GM18517 (cell line): ENCODE measurements around the gene LAYN.

Experiments used
- ATAC-seq: cut with Tn5 transposase; IDR thresholded peaks from one replicate; pipeline ENCODE4 v1.9.1; 2021; ENCODE audit warnings: mild to moderate bottlenecking, moderate library complexity; ENCODE audit not compliant: unreplicated experiment

Gene LAYN

GRCh38 chr11:111561306-111561705 is 20.8 kb downstream of the LAYN start:
- no peak for ATAC-seq

GRCh38 chr11:111561791-111562325 is 21.3 kb downstream of the LAYN start:
- ATAC-seq = no peak

GRCh38 chr11:111562692-111563389 is 22.3 kb downstream of the LAYN start:
- no peak for ATAC-seq

DNA sequence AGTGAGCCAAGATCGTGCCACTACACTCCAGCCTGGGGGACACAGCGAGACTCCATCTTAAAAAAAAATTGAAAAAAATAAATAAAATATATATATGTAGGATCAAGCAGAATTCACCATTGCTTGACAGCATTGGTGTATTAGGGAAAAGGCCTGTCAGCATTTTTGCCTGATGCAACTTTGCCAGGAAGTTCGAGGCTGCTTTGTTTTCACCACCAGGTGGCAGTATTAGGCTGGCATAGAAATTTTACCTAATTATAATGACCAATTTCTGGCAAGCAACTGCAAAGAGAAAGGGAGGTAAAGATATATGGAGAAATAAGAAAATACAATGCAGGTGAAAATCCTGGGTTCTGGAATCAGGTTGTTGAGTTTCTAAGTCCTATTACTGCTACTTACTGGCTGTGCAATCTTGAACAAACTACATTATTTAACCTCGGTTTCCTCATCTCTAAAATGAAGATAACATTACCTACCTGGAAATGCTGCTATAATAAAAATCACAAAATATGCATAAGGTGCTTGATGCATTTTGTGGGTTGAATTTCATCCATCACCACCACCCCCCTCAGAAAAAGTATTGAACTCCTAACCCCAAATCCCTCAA is 24.7 kb downstream of the LAYN start:
- ATAC-seq = no peak

- no peak for ATAC-seq
Observed at GRCh38 chr11:111566324-111566723, 25.8 kb downstream of the LAYN start.

GRCh38 chr11:111569476-111569875 is 29.0 kb downstream of the LAYN start:
- no peak for ATAC-seq

GRCh38 chr11:111570796-111571195 is 30.3 kb downstream of the LAYN start:
- ATAC-seq = no peak

DNA sequence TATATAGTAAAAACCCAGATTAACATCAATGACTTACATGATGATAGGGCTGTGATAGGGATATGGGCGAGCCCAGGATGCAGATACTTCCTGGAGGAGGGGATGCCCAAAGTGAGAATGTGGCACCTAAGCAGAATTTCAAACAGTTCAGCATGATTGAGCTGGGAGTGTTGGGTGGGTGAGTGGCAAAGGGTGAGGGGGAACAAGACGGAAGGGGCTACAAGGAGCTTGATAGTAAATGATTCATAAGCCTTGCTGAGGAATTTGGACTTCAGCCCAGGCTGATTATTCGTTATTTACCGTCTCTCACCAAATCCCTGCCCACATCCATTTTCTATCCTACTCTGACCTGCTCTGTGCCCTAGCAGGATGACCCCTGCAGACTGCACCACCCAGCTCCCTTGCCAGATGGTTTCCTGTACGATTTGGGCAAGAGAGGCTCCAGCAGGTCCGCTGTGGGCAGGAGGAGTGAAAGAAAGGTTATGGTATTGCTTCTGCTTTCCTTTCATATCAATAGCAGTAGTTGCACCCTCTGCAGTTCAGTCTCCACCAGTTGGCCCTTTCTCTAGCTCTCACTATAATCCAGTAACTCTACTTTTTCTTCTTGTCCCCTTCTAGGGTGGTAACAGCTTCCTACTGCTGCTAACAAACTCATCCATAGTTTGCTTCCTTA is 31.4 kb downstream of the LAYN start:
- no peak for ATAC-seq

DNA sequence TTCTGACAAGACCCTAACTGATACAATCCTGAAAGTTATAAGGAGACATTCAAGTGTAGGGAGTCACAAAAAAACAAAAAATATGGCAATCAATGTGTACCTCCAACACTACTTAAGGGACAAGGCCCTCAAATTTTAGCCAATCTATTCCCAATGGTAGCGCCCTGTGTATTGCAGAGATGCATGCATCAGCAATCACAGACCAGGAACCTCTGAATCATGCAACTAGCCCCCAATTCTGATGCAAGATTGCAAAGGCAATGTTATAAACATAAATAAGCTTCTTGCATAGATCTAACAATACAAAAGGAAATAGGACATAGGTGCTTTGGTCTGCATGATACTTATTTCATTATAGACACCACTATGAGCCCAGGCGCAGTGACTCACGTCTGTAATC is 32.1 kb downstream of the LAYN start:
- no peak for ATAC-seq

DNA sequence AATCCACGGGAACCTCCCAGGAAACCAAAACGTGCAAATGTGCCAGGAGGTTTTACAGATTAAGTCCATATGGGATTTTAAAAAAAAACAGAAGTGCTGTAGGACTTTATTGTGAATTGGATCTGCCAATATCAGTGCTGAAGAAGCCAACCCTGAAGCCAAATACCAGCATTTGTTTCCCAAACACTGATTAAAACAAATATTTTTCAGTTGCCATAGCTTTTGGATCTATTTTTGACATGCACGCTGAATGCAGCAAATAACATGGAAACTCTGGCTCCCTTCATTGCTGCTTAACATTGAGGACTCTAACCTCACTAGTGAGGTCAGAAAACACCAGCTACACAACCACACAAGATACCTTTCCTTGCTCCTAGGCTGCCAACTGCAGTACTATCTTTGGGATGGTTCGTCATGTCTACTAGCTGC is 33.3 kb downstream of the LAYN start:
- ATAC-seq = no peak

GRCh38 chr11:111574373-111575225 is 34.1 kb downstream of the LAYN start:
- ATAC-seq = no peak

DNA sequence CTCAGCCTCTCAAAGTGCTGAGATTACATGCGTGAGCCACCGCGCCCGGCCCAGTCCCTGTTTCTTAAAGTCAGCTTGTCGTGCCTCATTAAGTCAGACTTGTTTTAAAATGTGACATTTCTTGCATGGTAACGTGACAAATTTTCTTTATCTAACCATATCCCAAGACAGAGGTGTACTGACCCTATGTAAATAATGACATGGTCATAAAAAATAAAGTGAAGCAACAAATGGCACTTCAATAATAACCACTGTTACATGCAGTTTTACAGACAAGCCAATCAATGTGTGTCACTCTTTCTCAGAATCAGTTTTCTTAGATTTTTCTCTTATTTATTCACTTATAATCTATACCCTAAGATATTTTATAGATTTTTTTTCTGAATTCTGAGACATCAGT is 35.2 kb downstream of the LAYN start:
- no peak for ATAC-seq

DNA sequence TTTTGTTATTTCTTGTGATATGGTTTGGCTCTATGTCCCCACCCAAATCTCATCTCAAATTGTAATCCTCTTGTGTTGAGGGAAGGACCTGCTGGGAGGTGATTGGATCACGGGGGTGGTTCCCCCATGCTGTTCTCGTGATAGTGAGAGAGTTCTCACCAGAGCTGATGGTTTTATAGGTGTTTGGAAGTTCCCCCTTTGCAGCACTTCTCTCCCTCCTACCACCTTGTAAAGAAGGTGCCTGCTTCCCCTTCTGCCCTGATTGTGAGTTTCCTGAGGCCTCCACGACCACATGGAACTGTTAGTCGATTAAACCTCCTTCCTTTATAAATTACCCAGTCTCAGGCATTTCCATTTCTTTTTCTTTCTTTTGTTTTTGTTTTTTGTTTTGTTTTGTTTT is 37.3 kb downstream of the LAYN start:
- no peak for ATAC-seq

- ATAC-seq = no peak
Observed at GRCh38 chr11:111581341-111581740, 40.8 kb downstream of the LAYN start.

GRCh38 chr11:111582163-111582562 is 41.6 kb downstream of the LAYN start:
- ATAC-seq = no peak

GRCh38 chr11:111582881-111583280 is 42.4 kb downstream of the LAYN start:
- ATAC-seq = no peak

DNA sequence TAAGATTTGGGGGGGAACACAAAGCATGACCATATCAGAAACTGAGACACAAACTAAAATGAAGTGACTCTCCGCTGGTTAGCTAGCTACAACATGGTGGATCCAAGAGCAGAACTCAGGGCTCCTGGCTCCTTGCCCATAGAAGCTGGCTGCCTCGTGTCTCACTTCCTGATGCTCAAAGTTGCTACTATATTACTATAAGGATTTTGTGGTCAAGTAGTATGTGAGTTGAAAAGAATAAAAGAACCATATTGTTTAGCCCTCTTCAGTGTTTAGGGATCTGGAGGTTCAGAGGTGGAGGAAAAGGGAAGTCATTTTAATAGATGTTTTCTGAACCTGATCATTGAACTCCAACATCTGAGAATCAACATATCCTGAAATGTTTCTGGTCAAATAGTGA is 44.9 kb downstream of the LAYN start:
- no peak for ATAC-seq

DNA sequence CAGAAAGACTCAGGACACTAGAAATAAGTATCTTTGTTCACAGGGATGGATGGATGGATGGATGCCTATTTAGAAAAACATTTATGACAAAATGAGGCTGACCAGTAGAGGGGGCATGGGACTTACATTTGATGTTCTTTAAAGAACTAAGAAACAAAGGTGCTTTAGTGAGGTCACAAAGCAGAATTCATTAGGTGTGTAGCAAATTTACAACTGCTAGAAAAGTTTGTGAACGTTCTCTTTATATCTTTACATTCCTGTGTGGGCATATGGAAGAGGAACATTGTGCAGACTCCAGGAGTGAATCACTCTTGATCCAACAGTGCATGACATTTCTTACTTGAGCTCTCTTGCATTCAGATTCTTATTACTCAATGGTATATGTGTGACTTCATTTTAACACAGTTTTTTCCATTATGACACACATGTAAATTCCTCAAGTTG is 45.9 kb downstream of the LAYN start:
- ATAC-seq = no peak

- ATAC-seq = no peak
Observed at GRCh38 chr11:111589114-111589513, 48.6 kb downstream of the LAYN start.

DNA sequence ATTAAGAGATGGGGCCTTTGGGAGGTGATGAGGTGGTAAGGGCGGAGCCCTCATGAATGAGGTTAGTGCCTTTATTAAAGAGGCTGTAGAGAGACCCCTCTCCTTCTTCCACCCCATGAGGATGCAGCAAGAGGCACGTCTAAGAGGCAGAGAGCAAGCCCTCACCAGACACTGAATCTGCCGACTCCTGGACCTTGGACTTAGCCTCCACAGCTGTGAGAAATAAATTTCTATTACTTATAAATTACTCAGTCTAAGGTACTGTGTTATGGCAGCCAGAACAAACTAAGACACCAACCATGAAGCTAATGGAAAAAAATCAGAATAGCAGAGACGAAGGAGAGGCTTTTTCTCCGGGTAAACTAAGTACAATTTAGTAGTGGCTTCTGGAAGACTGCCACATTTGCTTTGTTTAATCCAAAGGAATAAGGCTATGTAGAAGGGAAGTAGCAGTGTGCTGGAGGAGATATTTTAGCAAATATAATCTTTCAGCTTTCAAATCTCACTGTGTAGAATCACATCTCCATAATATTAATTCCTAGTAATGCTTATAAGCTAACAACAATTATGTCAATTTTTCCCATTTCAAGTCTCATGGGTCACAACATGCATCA is 49.5 kb downstream of the LAYN start:
- no peak for ATAC-seq
